H7 (cell line): ENCODE results near the gene SIK3. TPM values are rescaled to one million over a fixed set of nuclear protein-coding genes. Genes with fewer than 3 reads are reported as not detected.
A peak's percentile ranks its signal among the peaks of the same experiment; 100 is the strongest.

Experiments used
- DNase-seq: peaks from one replicate; pipeline ENCODE4 v3.0.0; 2012
- H3K27me3 ChIP-seq: 2 replicates; pipeline ENCODE4 v1.6.0; 2011; ENCODE audit warnings: mild to moderate bottlenecking, low read length; ENCODE audit not compliant: control insufficient read depth, insufficient read depth
- H3K36me3 ChIP-seq: replicated peaks from 2 replicates; pipeline ENCODE4 v1.5.1; 2011; ENCODE audit warnings: low read length; ENCODE audit not compliant: control insufficient read depth, insufficient read depth
- H3K4me3 ChIP-seq: 2 replicates; pipeline ENCODE4 v1.5.1; 2011; ENCODE audit warnings: low read depth, mild to moderate bottlenecking, control low read depth, low read length, moderate library complexity; ENCODE audit not compliant: insufficient read depth
- total RNA-seq: library from RNA; depleted of rRNA; stranded (reverse); fragments of >200 nt; shearing (Covaris generic); gene quantifications from 2 replicates; pipeline ENCODE4 v1.2.3, GENCODE V29; 2014

SIK3 gene
- total RNA-seq, 1 experiment from 2014 or later = 14.4 TPM

- Histone ChIP-seq H3K36me3 (no peaks in the 10 kb centered on the region), H3K4me3 (no peak overlapping the region), H3K27me3 (no peaks in the 10 kb centered on the region)
- no peak for DNase-seq
Measured at GRCh38 chr11:116975661-116976060, 122.6 kb downstream of the SIK3 start.

GRCh38 chr11:116973270-116973669 is 125.0 kb downstream of the SIK3 start:
- Histone ChIP-seq H3K27me3 (no peaks in the 10 kb centered on the region), H3K36me3 (no peaks in the 10 kb centered on the region), H3K4me3 (no peak overlapping the region)
- DNase-seq = no peak

GRCh38 chr11:116972691-116973090 is 125.5 kb downstream of the SIK3 start:
- Histone ChIP-seq H3K4me3 (no peak overlapping the region), H3K27me3 (no peaks in the 10 kb centered on the region), H3K36me3 (no peaks in the 10 kb centered on the region)
- no peak for DNase-seq

GRCh38 chr11:116970485-116971292 is 127.5 kb downstream of the SIK3 start:
- no peak for DNase-seq
- H3K27me3 ChIP-seq = no peaks in the 10 kb centered on the region
- H3K4me3 ChIP-seq = no peak overlapping the region
- H3K36me3 ChIP-seq = no peaks in the 10 kb centered on the region

GRCh38 chr11:116969694-116970093 is 128.5 kb downstream of the SIK3 start:
- DNase-seq = no peak
- Histone ChIP-seq H3K27me3 (no peaks in the 10 kb centered on the region), H3K4me3 (no peak overlapping the region), H3K36me3 (no peaks in the 10 kb centered on the region)

- DNase-seq = no peak
- H3K27me3 ChIP-seq = no peaks in the 10 kb centered on the region
- no peak overlapping the region for H3K4me3 ChIP-seq
- H3K36me3 ChIP-seq = no peaks in the 10 kb centered on the region
Measured at GRCh38 chr11:116964269-116964668, 134.0 kb downstream of the SIK3 start.

- Histone ChIP-seq H3K27me3 (no peaks in the 10 kb centered on the region), H3K36me3 (no peaks in the 10 kb centered on the region), H3K4me3 (no peak overlapping the region)
- no peak for DNase-seq
Measured at GRCh38 chr11:116963813-116964212, 134.4 kb downstream of the SIK3 start.

GRCh38 chr11:116962108-116962507 is 136.1 kb downstream of the SIK3 start:
- no peaks in the 10 kb centered on the region for H3K36me3 ChIP-seq
- DNase-seq = no peak
- no peak overlapping the region for H3K4me3 ChIP-seq
- H3K27me3 ChIP-seq = no peaks in the 10 kb centered on the region

- Histone ChIP-seq H3K27me3 (no peaks in the 10 kb centered on the region), H3K4me3 (no peak overlapping the region), H3K36me3 (no peaks in the 10 kb centered on the region)
- DNase-seq = peak; percentile 13
Measured at GRCh38 chr11:116960930-116961329, 137.3 kb downstream of the SIK3 start.

GRCh38 chr11:116958246-116958645 is 140.0 kb downstream of the SIK3 start:
- Histone ChIP-seq H3K36me3 (peaks cover 2% of the 10 kb centered on the region), H3K27me3 (no peaks in the 10 kb centered on the region), H3K4me3 (no peak overlapping the region)
- no peak for DNase-seq

- DNase-seq = no peak
- no peaks in the 10 kb centered on the region for H3K27me3 ChIP-seq
- no peak overlapping the region for H3K4me3 ChIP-seq
- peaks cover 2% of the 10 kb centered on the region for H3K36me3 ChIP-seq
Measured at GRCh38 chr11:116955949-116956348, 142.3 kb downstream of the SIK3 start.

- Histone ChIP-seq H3K4me3 (no peak overlapping the region), H3K36me3 (peaks cover 2% of the 10 kb centered on the region), H3K27me3 (no peaks in the 10 kb centered on the region)
- DNase-seq = no peak
Measured at GRCh38 chr11:116955548-116955947, 142.7 kb downstream of the SIK3 start.

- DNase-seq = no peak
- H3K36me3 ChIP-seq = peaks cover 2% of the 10 kb centered on the region
Measured at GRCh38 chr11:116953530-116954285, 144.5 kb downstream of the SIK3 start.

GRCh38 chr11:116951762-116952161 is 146.5 kb downstream of the SIK3 start:
- no peak for DNase-seq
- H3K4me3 ChIP-seq = no peak overlapping the region
- H3K27me3 ChIP-seq = no peaks in the 10 kb centered on the region
- H3K36me3 ChIP-seq = peaks cover 2% of the 10 kb centered on the region

More at GRCh38 chr11:116953530-116954285, 144.5 kb downstream of the SIK3 start:
- Histone ChIP-seq H3K4me3 (no peak overlapping the region), H3K27me3 (no peaks in the 10 kb centered on the region)

GRCh38 chr11:116950210-116950609 is 148.0 kb downstream of the SIK3 start:
- Histone ChIP-seq H3K27me3 (no peaks in the 10 kb centered on the region), H3K4me3 (no peak overlapping the region), H3K36me3 (peaks cover 2% of the 10 kb centered on the region)
- DNase-seq = no peak
